Fibroblast of the aortic adventitia (primary cell): ENCODE measurements around the gene CRYGN. TPM values are rescaled to one million over a fixed set of nuclear protein-coding genes. Genes with fewer than 3 reads are reported as not detected.

Experiments used
- DNase-seq: peaks from one replicate; pipeline ENCODE4 v3.0.0-alpha.2; 2010; ENCODE audit warnings: low read depth
- H3K4me3 ChIP-seq: 2 replicates; pipeline ENCODE4 v1.5.1; 2011; ENCODE audit warnings: low read depth, mild to moderate bottlenecking, control low read depth, low read length, moderate library complexity
- total RNA-seq: library from RNA; depleted of rRNA; stranded (reverse); fragments of >200 nt; gene quantifications from 2 replicates; pipeline ENCODE4 v1.2.3, GENCODE V29; 2012; ENCODE audit warnings: low replicate concordance
- TF ChIP-seq, protein P1 (sequence below): IDR thresholded peaks from 2 replicates; pipeline ENCODE4 v1.5.1; 2011; ENCODE audit warnings: mild to moderate bottlenecking, low read length, control low read depth, inconsistent platforms; ENCODE audit not compliant: insufficient read depth

The CRYGN gene
- total RNA-seq, 1 donor, result 0.09 TPM

GRCh38 chr7:151460474-151460855 is 20.5 kb upstream of the CRYGN start:
- no peak for DNase-seq

GRCh38 chr7:151459726-151460473 is 20.0 kb upstream of the CRYGN start:
- peak; percentile 92 for DNase-seq
- peak overlapping the region; percentile 49 for H3K4me3 ChIP-seq
- TF ChIP-seq, protein P1, sequence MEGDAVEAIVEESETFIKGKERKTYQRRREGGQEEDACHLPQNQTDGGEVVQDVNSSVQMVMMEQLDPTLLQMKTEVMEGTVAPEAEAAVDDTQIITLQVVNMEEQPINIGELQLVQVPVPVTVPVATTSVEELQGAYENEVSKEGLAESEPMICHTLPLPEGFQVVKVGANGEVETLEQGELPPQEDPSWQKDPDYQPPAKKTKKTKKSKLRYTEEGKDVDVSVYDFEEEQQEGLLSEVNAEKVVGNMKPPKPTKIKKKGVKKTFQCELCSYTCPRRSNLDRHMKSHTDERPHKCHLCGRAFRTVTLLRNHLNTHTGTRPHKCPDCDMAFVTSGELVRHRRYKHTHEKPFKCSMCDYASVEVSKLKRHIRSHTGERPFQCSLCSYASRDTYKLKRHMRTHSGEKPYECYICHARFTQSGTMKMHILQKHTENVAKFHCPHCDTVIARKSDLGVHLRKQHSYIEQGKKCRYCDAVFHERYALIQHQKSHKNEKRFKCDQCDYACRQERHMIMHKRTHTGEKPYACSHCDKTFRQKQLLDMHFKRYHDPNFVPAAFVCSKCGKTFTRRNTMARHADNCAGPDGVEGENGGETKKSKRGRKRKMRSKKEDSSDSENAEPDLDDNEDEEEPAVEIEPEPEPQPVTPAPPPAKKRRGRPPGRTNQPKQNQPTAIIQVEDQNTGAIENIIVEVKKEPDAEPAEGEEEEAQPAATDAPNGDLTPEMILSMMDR, result peak; percentile 46

More at GRCh38 chr7:151460474-151460855, 20.5 kb upstream of the CRYGN start:
- TF ChIP-seq, protein P1, result no peak
- peak overlapping the region; percentile 49 for H3K4me3 ChIP-seq

- DNase-seq, result no peak
- no peak overlapping the region for H3K4me3 ChIP-seq
- TF ChIP-seq, protein P1, result no peak
Measured at GRCh38 chr7:151457534-151457933, 17.6 kb upstream of the CRYGN start.

GRCh38 chr7:151456782-151457181 is 16.8 kb upstream of the CRYGN start:
- no peak overlapping the region for H3K4me3 ChIP-seq
- DNase-seq, result no peak
- TF ChIP-seq, protein P1, result no peak

- no peak for DNase-seq
Measured at GRCh38 chr7:151456276-151456675, 16.3 kb upstream of the CRYGN start.

DNA sequence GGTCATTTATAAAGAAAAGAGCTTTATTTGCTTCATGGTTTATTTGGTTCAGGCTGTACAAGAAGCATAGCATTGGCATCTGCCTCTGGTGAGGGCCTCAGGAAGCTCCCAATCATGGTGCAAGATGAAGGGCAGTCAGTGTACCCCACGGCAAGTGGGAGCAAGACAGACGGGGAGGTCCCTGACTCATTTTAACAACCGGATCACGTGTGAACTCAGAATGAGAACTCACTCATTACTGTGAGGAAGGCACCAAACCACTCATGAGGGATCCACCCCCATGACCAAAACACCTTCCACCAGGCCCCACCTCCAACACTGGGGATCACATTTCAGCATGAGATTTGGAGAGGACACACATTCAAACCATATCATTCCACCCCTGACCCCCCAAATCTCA is 15.7 kb upstream of the CRYGN start:
- no peak for DNase-seq
- no peak overlapping the region for H3K4me3 ChIP-seq
- TF ChIP-seq, protein P1, result no peak

More at GRCh38 chr7:151456276-151456675, 16.3 kb upstream of the CRYGN start:
- TF ChIP-seq, protein P1, result no peak
- H3K4me3 ChIP-seq, result no peak overlapping the region
